Esophagus (tissue), 2 donors: ENCODE measurements around the gene RAD51D. TPM values are rescaled to one million over a fixed set of nuclear protein-coding genes. Genes with fewer than 3 reads are reported as not detected.

Experiments
- H3K27ac ChIP-seq, 2 donors: one replicate each; pipeline ENCODE4 v1.5.1; 2013; ENCODE audit warnings: low read depth in 2 of 2, mild to moderate bottlenecking in 2 of 2, inconsistent platforms in 1 of 2, low read length in 1 of 2, moderate library complexity in 1 of 2
- H3K27me3 ChIP-seq, 2 donors: one replicate each; pipeline ENCODE4 v1.6.1; 2013; ENCODE audit warnings: low read length in 2 of 2, control low read depth in 1 of 2, mild to moderate bottlenecking in 1 of 2; ENCODE audit not compliant: insufficient read depth in 2 of 2, control insufficient read depth in 1 of 2
- H3K36me3 ChIP-seq, 2 donors: one replicate each; pipeline ENCODE4 v1.6.1; 2013; ENCODE audit warnings: low read length in 1 of 2; ENCODE audit not compliant: control insufficient read depth in 2 of 2, insufficient read depth in 2 of 2
- H3K4me1 ChIP-seq, 2 donors: one replicate each; pipeline ENCODE4 v1.6.1; 2013; ENCODE audit warnings: low read length in 1 of 2; ENCODE audit not compliant: control insufficient read depth in 2 of 2, insufficient read depth in 2 of 2
- H3K4me3 ChIP-seq, 2 donors: one replicate each; pipeline ENCODE4 v1.5.1; 2013; ENCODE audit warnings: low read length in 2 of 2, mild to moderate bottlenecking in 2 of 2, low read depth in 1 of 2, moderate library complexity in 1 of 2
- H3K9me3 ChIP-seq, 2 donors: one replicate each; pipeline ENCODE4 v1.6.1; 2013; ENCODE audit warnings: mild to moderate bottlenecking in 2 of 2, low read depth in 1 of 2, low read length in 1 of 2, moderate library complexity in 1 of 2; ENCODE audit not compliant: control insufficient read depth in 2 of 2, insufficient read depth in 1 of 2
- whole genome bisulfite sequencing, 2 donors: extraction: QIAGEN DNeasy Blood & Tissue Kit; methylation state at CpG; one replicate each; pipeline ENCODE4 v1.1.7; 2013; 5-methylcytosine and 5-hydroxymethylcytosine counted together
- polyA plus RNA-seq, 2 donors: library from polyadenylated mRNA; stranded (reverse); fragments of 200-250 nt; gene quantifications; one replicate each; pipeline ENCODE4 v1.2.3, GENCODE V29; 2013
- donor health status: healthy with polysubstance abuse.
- donor health status: Bipolar disorder and iron deficiency.

The RAD51D gene
- polyA plus RNA-seq, 2 donors, result 2.7 to 3.8 TPM

DNA sequence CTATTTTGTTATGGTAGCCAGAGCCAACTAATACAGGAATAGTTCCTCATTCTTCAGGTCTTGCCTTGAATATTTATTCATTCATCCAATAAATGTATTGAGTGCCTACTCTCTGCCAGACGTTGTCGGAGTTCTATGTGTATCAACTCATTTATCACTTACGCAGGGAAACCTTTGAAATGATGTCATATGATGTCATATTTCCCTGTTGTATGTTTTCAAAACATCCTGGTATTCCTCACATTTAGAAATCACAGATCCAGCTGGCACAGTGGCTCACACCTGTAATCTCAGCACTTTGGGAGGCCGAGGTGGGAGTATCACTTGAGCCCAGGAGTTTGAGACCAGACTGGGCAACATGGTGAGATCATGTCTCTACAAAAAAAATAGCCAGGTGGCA is 25.2 kb upstream of the RAD51D start:
- H3K9me3 ChIP-seq, result no peaks in the 10 kb centered on the region
- peaks cover 0 to 2% of the 10 kb centered on the region in 2 donors for H3K4me1 ChIP-seq
- H3K27me3 ChIP-seq, result no peaks in the 10 kb centered on the region
- no peak overlapping the region for H3K4me3 ChIP-seq
- no peak overlapping the region for H3K27ac ChIP-seq
- H3K36me3 ChIP-seq, result no peaks in the 10 kb centered on the region
- 67 to 83% methylated on average over 4 of the region's 4 CpGs for WGBS, 2 donors

DNA sequence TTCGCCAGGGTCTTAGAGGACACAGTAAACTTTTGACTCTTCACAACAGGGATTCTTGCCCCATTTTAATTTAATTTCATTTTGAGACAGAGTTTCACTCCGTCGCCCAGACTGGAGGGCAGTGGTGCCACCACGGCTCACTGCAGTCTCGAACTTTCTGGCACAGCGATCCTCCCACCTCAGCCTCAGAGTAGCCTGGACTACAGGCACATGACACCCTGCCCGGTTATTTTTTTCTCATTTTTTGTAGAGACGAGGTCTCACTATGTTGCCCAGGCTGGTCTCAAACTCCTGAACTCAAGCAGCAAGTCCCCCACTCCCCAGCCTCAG is 22.8 kb upstream of the RAD51D start:
- WGBS, 2 donors, result 62 to 65% methylated on average over 8 of the region's 8 CpGs
- Histone ChIP-seq H3K36me3 (peaks cover 11 to 13% of the 10 kb centered on the region in 2 donors), H3K4me3 (peak overlapping the region in 1 of 2 donors; percentile 77), H3K27ac (no peak overlapping the region), H3K27me3 (no peaks in the 10 kb centered on the region), H3K4me1 (peaks cover 0 to 2% of the 10 kb centered on the region in 2 donors), H3K9me3 (no peaks in the 10 kb centered on the region)

DNA sequence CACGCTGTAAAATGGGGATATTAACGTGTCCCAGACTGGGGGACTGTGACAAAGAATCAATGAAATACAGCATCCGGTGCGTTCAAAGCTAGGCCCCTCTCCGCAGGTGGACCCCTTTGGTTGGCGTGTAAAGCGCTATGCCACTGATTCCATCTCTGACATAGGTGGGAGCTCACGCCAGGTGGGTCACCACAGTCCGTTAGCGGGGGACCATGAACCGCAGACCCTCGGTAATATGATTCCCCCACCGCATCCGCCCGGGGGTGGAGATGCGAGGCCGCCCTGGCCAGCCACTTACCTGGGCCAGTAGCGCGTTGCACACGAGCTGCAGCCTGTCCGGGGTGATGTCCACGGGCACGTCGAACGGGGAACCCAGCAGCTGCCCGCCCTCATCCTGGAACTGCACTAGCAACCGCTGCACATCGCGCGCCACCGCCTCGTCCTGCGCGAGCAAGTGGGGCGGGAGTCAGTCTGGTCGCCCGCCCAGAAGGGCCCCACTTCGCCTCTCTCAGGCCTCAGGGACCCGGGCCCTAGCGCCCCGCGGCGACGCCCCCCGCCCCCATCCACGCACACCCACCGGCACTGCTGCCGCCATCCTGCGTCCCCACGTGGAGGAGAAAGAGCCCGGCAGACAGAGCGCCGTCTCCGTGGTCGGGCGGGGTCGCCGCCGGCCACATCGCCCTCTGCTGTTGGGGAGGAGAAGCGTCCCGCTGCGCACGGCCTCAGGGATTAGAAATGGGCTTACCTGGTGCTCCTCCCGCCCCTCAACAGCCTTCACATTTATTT is 22.2 kb upstream of the RAD51D start, which contains the start of gene NLE1:
Gene NLE1, minus strand, starts transcription at position 623 of the 786 bp plus-strand sequence. Its CDS starts 28 bp downstream, at position 595.
- WGBS, 2 donors, result 0 to 1% methylated on average over 64 to 65 of the region's 65 CpGs
- no peaks in the 10 kb centered on the region for H3K27me3 ChIP-seq
- peaks cover 0 to 2% of the 10 kb centered on the region in 2 donors for H3K4me1 ChIP-seq
- no peak within 1 kb of the TSS for H3K27ac ChIP-seq
- H3K36me3 ChIP-seq, result peaks cover 16 to 17% of the 10 kb centered on the region in 2 donors
- H3K4me3 ChIP-seq, result peak within 1 kb of the TSS; percentile 77 to 78
- no peaks in the 10 kb centered on the region for H3K9me3 ChIP-seq

DNA sequence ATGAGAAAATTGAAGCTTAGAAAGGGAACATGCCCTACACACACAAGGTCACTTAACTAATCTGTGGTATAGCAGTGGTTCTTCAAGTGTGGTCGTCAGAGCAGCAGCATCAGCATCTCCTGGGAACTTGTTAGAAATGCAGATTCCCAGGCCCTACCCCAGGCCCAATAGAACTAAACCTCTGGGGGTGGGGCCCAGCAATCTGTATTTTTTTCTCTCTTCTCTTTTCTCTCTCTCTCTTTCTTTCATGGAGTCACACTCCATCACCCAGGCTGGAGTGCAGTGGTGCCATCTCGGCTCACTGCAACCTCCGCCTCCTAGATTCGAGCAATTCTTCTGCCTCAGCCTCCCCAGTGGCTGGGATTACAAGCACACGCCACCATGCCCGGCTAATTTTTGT is 18.6 kb upstream of the RAD51D start:
- Histone ChIP-seq H3K27ac (no peak overlapping the region), H3K27me3 (no peaks in the 10 kb centered on the region), H3K9me3 (no peaks in the 10 kb centered on the region), H3K4me1 (peaks cover 0 to 2% of the 10 kb centered on the region in 2 donors), H3K36me3 (peaks cover 27 to 40% of the 10 kb centered on the region in 2 donors), H3K4me3 (no peak overlapping the region)
- WGBS, 2 donors, result 94 to 95% methylated on average over 6 of the region's 6 CpGs

GRCh38 chr17:35135322-35135721 is 15.7 kb upstream of the RAD51D start:
- H3K4me1 ChIP-seq, result no peaks in the 10 kb centered on the region
- H3K36me3 ChIP-seq, result peaks cover 31 to 60% of the 10 kb centered on the region in 2 donors
- no peaks in the 10 kb centered on the region for H3K27me3 ChIP-seq
- H3K4me3 ChIP-seq, result no peak overlapping the region
- no peak overlapping the region for H3K27ac ChIP-seq
- no peaks in the 10 kb centered on the region for H3K9me3 ChIP-seq
- WGBS, 2 donors, result 82 to 85% methylated on average over 6 of the region's 6 CpGs

DNA sequence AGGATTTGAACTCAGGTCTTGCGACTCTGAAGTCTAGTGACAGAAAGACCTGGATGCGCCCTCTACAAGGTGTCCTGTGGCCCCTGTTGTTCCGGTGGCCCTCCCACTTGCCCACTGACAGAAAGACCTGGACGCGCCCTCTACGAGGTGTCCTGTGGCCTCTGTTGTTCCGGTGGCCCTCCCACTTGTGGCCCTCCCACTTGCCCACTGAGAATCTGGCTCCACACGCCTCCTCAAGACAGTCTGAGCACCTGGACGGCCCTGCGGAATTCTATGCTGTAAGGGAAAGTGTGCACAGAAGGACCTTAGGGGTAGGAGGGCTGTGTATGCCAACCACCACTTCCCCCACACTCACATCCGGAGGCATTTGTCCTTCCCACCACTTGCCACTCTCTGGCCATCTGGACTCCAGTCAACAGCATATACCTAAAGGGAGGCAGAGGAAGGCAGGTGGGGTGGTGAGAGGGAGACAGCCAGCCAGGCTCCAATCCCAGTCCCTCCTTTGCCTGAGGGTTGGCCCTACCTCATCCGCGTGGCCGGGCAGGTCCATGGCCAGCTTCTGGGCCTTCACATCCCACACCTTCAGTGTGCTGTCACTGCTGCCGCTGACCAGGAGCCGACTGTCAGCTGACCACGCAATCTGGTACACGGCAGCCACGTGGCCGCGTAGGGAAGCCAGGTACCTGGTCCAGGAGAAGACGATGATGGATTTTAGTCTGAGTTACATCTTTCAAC is 13.3 kb upstream of the RAD51D start:
- H3K27me3 ChIP-seq, result no peaks in the 10 kb centered on the region
- H3K9me3 ChIP-seq, result no peaks in the 10 kb centered on the region
- no peaks in the 10 kb centered on the region for H3K4me1 ChIP-seq
- WGBS, 2 donors, result 93% methylated on average over 22 of the region's 22 CpGs
- H3K4me3 ChIP-seq, result no peak overlapping the region
- no peak overlapping the region for H3K27ac ChIP-seq
- H3K36me3 ChIP-seq, result peaks cover 19 to 50% of the 10 kb centered on the region in 2 donors

DNA sequence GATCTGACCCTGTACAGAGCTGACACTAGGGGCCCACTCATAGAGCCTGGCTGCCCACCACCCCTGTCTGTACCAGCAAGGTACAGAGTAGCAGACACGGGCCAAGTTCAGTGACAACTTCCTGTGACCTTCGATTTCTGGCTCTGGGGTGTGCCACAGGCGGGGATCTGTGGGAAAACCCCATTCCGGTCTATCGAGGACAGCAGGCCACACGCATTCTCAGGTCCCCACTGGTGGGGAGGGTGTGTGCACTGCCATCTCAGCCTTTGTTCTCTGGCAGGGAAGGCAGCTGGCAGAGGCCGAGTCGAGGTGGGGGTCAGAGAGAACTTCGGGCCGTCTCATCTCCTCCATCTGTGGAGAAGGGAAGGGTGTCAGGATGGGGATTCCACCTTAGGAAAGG is 12.4 kb upstream of the RAD51D start:
- no peak overlapping the region for H3K27ac ChIP-seq
- WGBS, 2 donors, result 69 to 78% methylated on average over 10 of the region's 10 CpGs
- no peaks in the 10 kb centered on the region for H3K27me3 ChIP-seq
- H3K4me3 ChIP-seq, result no peak overlapping the region
- H3K9me3 ChIP-seq, result no peaks in the 10 kb centered on the region
- H3K36me3 ChIP-seq, result peaks cover 16 to 46% of the 10 kb centered on the region in 2 donors
- H3K4me1 ChIP-seq, result peaks cover 0 to 1% of the 10 kb centered on the region in 2 donors

- H3K27me3 ChIP-seq, result no peaks in the 10 kb centered on the region
- peaks cover 7 to 34% of the 10 kb centered on the region in 2 donors for H3K36me3 ChIP-seq
- H3K27ac ChIP-seq, result no peak overlapping the region
- H3K4me3 ChIP-seq, result no peak overlapping the region
- no peaks in the 10 kb centered on the region for H3K9me3 ChIP-seq
- WGBS, 2 donors, result 95 to 100% methylated on average over 3 of the region's 3 CpGs
- peaks cover 0 to 2% of the 10 kb centered on the region in 2 donors for H3K4me1 ChIP-seq
These were observed 10.7 kb upstream of the RAD51D start for GRCh38 chr17:35130392-35130791.

DNA sequence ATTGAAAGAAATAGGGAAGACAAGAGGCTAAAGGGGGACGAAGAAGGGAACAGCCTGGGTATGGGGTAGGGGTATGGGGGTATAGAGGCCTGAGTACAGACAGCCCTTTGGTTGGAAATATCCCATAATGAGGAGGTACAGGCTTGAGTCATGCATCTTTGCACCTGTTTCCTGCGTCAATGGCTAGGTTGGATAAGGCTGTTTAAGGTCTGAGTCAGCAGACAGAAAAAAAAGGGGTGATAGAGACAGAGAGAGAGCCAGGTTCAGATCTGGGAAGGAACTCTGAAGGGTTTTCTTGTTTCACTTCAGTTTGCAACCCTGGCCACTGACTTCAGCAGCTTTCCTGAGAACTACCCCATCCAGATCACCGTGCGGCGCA is 10.3 kb upstream of the RAD51D start:
- H3K9me3 ChIP-seq, result no peaks in the 10 kb centered on the region
- 87 to 93% methylated on average over 5 of the region's 5 CpGs for WGBS, 2 donors
- peaks cover 7 to 30% of the 10 kb centered on the region in 2 donors for H3K36me3 ChIP-seq
- no peak overlapping the region for H3K4me3 ChIP-seq
- H3K27ac ChIP-seq, result no peak overlapping the region
- H3K4me1 ChIP-seq, result peaks cover 0 to 2% of the 10 kb centered on the region in 2 donors
- no peaks in the 10 kb centered on the region for H3K27me3 ChIP-seq
